ENCODE data around the gene STARD9. TPM values are rescaled to one million over a fixed set of nuclear protein-coding genes. Genes with fewer than 3 reads are reported as not detected.

The STARD9 gene
- total and polyA plus RNA-seq, 9 of the 15 experiments (the other 6 are each of a cell fraction or from before 2014, with no cell fraction given) = 0.45 to 6.0 (median 3.6) TPM

DNA sequence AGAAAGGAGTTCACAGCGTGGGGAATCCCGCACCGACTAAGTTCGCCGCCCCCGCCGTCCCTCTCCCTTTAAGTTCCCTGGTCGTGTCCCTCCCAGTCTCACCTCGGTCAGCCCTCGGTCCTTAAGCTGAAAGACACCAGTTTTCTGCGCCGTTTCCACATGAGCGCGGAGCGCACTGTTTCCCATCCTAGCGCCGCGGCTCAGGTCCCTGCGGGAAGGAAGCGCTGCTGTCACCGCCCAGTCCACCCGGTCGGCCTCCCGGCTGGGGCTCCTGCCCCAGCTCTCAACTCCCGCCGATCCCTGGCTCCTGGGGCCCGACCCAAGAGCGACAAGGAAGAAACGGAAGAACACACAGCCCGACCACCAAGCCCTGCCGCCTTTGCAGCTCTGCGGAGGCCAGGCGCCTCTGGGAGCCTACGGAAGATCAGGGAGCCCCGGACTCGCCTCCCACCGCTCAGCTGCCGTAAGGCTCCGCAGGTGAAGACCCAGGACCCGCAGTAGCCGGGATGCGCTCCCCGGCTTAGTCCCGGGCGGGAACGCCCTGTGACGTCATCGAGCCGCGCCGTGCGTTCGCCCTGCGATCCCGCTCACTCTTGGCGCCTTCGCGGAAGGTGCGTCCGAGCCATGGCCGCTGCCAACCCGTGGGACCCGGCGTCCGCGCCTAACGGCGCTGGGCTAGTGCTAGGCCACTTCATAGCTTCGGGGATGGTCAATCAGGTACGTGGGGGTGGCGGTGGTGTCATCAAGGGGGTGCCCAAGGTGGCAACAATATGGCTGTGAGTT is 27.0 kb upstream of the STARD9 start, which contains the start of the genes HAUS2 and LRRC57 (continued):
- TF ChIP-seq MED1 (CRISPR knock-in tag; IDR thresholded peaks at IDR 0.05; ENCODE audit: borderline replicate concordance) (no peak), SMARCA5 (IDR thresholded peaks at IDR 0.05) (no peak), ZBTB1 (CRISPR knock-in tag; IDR thresholded peaks at IDR 0.05; ENCODE audit: borderline replicate concordance, low read depth) (0 out of 2 replicates have a peak, but pooled peaks have one; percentile 21), TEAD4 (IDR thresholded peaks at IDR 0.05; ENCODE audit: low read length) (peak; percentile 31; the same call in 1 of the 2 replicates), TEAD4 (CRISPR knock-in tag; IDR thresholded peaks at IDR 0.05; ENCODE audit: borderline replicate concordance) (no peak), CTBP1 (IDR thresholded peaks at IDR 0.05; ENCODE audit: borderline replicate concordance) (peak; percentile 90), POLR2B (IDR thresholded peaks at IDR 0.05; ENCODE audit: low read depth, partially characterized antibody) (peak; percentile 91), SMARCB1 (IDR thresholded peaks at IDR 0.05; ENCODE audit: insufficient read length, low read depth) (no peak), ZNF431 (CRISPR knock-in tag; IDR thresholded peaks at IDR 0.05) (peak; percentile 26; the same call in 1 of the 2 replicates), ZNF583 (CRISPR knock-in tag; IDR thresholded peaks at IDR 0.05) (no peak), GABPA (tag; conservative IDR thresholded peaks at IDR 0.05; ENCODE audit: low read depth) (peak; percentile 54; the same call in 1 of the 2 replicates), KDM4B (IDR thresholded peaks at IDR 0.05; ENCODE audit: borderline replicate concordance in 2 of 2, low read depth in 1 of 2) (no peak; a peak in 1 of 4 replicates), LEF1 (IDR thresholded peaks at IDR 0.05) (0 out of 2 replicates have a peak, but pooled peaks have one; percentile 18), NCOA2 (IDR thresholded peaks at IDR 0.05; ENCODE audit: partially characterized antibody in 2 of 2) (no peak), THRAP3 (IDR thresholded peaks at IDR 0.05; ENCODE audit: borderline replicate concordance) (no peak)
- TF ChIP-seq, protein P1, sequence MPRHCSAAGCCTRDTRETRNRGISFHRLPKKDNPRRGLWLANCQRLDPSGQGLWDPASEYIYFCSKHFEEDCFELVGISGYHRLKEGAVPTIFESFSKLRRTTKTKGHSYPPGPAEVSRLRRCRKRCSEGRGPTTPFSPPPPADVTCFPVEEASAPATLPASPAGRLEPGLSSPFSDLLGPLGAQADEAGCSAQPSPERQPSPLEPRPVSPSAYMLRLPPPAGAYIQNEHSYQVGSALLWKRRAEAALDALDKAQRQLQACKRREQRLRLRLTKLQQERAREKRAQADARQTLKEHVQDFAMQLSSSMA (CRISPR knock-in tag; IDR thresholded peaks at IDR 0.05) = no peak
- TF ChIP-seq, protein P2, sequence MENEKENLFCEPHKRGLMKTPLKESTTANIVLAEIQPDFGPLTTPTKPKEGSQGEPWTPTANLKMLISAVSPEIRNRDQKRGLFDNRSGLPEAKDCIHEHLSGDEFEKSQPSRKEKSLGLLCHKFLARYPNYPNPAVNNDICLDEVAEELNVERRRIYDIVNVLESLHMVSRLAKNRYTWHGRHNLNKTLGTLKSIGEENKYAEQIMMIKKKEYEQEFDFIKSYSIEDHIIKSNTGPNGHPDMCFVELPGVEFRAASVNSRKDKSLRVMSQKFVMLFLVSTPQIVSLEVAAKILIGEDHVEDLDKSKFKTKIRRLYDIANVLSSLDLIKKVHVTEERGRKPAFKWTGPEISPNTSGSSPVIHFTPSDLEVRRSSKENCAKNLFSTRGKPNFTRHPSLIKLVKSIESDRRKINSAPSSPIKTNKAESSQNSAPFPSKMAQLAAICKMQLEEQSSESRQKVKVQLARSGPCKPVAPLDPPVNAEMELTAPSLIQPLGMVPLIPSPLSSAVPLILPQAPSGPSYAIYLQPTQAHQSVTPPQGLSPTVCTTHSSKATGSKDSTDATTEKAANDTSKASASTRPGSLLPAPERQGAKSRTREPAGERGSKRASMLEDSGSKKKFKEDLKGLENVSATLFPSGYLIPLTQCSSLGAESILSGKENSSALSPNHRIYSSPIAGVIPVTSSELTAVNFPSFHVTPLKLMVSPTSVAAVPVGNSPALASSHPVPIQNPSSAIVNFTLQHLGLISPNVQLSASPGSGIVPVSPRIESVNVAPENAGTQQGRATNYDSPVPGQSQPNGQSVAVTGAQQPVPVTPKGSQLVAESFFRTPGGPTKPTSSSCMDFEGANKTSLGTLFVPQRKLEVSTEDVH (IDR thresholded peaks at IDR 0.05; ENCODE audit: low read depth, partially characterized antibody) = peak; percentile 77
- TF ChIP-seq, protein P3, sequence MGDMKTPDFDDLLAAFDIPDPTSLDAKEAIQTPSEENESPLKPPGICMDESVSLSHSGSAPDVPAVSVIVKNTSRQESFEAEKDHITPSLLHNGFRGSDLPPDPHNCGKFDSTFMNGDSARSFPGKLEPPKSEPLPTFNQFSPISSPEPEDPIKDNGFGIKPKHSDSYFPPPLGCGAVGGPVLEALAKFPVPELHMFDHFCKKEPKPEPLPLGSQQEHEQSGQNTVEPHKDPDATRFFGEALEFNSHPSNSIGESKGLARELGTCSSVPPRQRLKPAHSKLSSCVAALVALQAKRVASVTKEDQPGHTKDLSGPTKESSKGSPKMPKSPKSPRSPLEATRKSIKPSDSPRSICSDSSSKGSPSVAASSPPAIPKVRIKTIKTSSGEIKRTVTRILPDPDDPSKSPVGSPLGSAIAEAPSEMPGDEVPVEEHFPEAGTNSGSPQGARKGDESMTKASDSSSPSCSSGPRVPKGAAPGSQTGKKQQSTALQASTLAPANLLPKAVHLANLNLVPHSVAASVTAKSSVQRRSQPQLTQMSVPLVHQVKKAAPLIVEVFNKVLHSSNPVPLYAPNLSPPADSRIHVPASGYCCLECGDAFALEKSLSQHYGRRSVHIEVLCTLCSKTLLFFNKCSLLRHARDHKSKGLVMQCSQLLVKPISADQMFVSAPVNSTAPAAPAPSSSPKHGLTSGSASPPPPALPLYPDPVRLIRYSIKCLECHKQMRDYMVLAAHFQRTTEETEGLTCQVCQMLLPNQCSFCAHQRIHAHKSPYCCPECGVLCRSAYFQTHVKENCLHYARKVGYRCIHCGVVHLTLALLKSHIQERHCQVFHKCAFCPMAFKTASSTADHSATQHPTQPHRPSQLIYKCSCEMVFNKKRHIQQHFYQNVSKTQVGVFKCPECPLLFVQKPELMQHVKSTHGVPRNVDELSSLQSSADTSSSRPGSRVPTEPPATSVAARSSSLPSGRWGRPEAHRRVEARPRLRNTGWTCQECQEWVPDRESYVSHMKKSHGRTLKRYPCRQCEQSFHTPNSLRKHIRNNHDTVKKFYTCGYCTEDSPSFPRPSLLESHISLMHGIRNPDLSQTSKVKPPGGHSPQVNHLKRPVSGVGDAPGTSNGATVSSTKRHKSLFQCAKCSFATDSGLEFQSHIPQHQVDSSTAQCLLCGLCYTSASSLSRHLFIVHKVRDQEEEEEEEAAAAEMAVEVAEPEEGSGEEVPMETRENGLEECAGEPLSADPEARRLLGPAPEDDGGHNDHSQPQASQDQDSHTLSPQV (IDR thresholded peaks at IDR 0.05) = no peak; the same call in 1 of the 2 replicates
- TF ChIP-seq, protein P4, sequence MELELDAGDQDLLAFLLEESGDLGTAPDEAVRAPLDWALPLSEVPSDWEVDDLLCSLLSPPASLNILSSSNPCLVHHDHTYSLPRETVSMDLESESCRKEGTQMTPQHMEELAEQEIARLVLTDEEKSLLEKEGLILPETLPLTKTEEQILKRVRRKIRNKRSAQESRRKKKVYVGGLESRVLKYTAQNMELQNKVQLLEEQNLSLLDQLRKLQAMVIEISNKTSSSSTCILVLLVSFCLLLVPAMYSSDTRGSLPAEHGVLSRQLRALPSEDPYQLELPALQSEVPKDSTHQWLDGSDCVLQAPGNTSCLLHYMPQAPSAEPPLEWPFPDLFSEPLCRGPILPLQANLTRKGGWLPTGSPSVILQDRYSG (tag; conservative IDR thresholded peaks at IDR 0.05; ENCODE audit: low read depth) = no peak
